Ovary (tissue), 3 donors: ENCODE results near the gene VPS29.
"Not testable (repeated sequence)": the region's sequence is repeated elsewhere in the genome, so short reads cannot be mapped to it uniquely, and the experiment has no call there.

Experiments used
- POLR2A ChIP-seq: fragments of 450-650 bp; IDR thresholded peaks from one replicate; pipeline ENCODE4 v1.6.1; 2017; ENCODE audit warnings: antibody characterized with exemption, mild to moderate bottlenecking, moderate library complexity
- TF ChIP-seq, protein P1 (sequence below), 3 donors: fragments of 450-650 bp in 2 of 3; fragments of 200-600 bp in 1 of 3; IDR thresholded peaks; one replicate each; pipeline versions ENCODE4 v1.5.1 to v1.8.0; 2016 to 2022; ENCODE audit warnings: antibody characterized with exemption in 3 of 3, mild to moderate bottlenecking in 1 of 3
- donor health status: DM: no; HTN: no; CAD: no.

DNA sequence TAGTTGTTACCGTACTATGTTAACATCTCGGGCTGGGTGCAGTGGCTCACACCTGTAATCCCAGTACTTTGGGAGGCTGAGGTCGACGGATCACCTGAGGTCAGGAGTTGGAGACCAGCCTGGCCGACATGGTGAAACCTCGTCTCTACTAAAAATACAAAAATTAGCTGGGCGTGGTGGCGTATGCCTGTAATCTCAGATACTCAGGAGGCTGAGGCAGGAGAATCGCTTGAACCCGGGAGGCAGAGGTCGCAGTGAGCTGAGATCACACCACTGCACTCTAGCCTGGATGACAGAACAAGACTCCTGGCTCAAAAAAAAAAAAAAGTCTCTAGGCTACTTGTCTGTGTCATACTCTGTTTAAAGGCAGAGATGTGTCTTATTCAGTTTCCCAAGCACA is 36.1 kb downstream of the VPS29 start:
- not testable (repeated sequence) for TF ChIP-seq POLR2A
- TF ChIP-seq, protein P1, sequence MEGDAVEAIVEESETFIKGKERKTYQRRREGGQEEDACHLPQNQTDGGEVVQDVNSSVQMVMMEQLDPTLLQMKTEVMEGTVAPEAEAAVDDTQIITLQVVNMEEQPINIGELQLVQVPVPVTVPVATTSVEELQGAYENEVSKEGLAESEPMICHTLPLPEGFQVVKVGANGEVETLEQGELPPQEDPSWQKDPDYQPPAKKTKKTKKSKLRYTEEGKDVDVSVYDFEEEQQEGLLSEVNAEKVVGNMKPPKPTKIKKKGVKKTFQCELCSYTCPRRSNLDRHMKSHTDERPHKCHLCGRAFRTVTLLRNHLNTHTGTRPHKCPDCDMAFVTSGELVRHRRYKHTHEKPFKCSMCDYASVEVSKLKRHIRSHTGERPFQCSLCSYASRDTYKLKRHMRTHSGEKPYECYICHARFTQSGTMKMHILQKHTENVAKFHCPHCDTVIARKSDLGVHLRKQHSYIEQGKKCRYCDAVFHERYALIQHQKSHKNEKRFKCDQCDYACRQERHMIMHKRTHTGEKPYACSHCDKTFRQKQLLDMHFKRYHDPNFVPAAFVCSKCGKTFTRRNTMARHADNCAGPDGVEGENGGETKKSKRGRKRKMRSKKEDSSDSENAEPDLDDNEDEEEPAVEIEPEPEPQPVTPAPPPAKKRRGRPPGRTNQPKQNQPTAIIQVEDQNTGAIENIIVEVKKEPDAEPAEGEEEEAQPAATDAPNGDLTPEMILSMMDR (IDR thresholded peaks at IDR 0.05), result not testable (repeated sequence)
